ENCODE data around the gene CAD. TPM values are rescaled to one million over a fixed set of nuclear protein-coding genes. Genes with fewer than 3 reads are reported as not detected.

Gene CAD
- total RNA-seq, 1 experiment from 2014 or later: 130 TPM

GRCh38 chr2:27278010-27278409, 60.8 kb downstream of the CAD start:
- no peak overlapping the region for H3K4me3 Mint-ChIP-seq
- Histone ChIP-seq H3K23me2 (ENCODE audit: insufficient read length, low read depth, low read length, poor library complexity, severe bottlenecking) (peaks cover 6% of the 10 kb centered on the region), H3K9me3 (ENCODE audit: control insufficient read depth, low read depth, low read length) (no peaks in the 10 kb centered on the region), H2AFZ (ENCODE audit: low read length) (no peak overlapping the region), H3K23ac (ENCODE audit: insufficient read length, low read depth, low read length) (no peak overlapping the region), H3K9ac (ENCODE audit: extremely low read depth, insufficient read length, low read length) (no peak overlapping the region), H2AK5ac (ENCODE audit: insufficient read length, low read length) (no peak overlapping the region), H2BK12ac (ENCODE audit: insufficient read length, low read depth, low read length) (no peak overlapping the region), H3K4me1 (ENCODE audit: insufficient read depth, low read length) (peaks cover 10% of the 10 kb centered on the region; the same call in 1 of the 2 replicates), H4K91ac (ENCODE audit: insufficient read length, low read depth, low read length) (no peak overlapping the region), H2BK20ac (ENCODE audit: low read depth, low read length, poor library complexity, severe bottlenecking) (no peak overlapping the region), H3K56ac (ENCODE audit: insufficient read length, low read depth, low read length) (no peak overlapping the region), H3T11ph (ENCODE audit: low read length) (no peak overlapping the region), H3K79me1 (ENCODE audit: insufficient read depth, low read depth, low read length, poor library complexity, severe bottlenecking) (no peaks in the 10 kb centered on the region), H3K27me3 (ENCODE audit: insufficient read depth, low read length) (no peaks in the 10 kb centered on the region), H3K4me2 (ENCODE audit: insufficient read depth, insufficient read length, low read length) (no peak overlapping the region), H4K5ac (ENCODE audit: insufficient read length, low read depth, low read length) (no peak overlapping the region), H3K27ac (ENCODE audit: insufficient read length, low read depth, low read length) (no peak overlapping the region), H3K79me2 (ENCODE audit: insufficient read depth, low read length) (no peaks in the 10 kb centered on the region), H4K8ac (replicated peaks; ENCODE audit: insufficient read length, low read depth, low read length) (no peak overlapping the region), H4K20me1 (ENCODE audit: control insufficient read depth, insufficient read depth, insufficient read length) (no peaks in the 10 kb centered on the region), H2BK120ac (ENCODE audit: low read depth, low read length, poor library complexity, severe bottlenecking) (no peak overlapping the region), H3K4ac (ENCODE audit: low read depth, low read length) (no peak overlapping the region), H2BK15ac (ENCODE audit: low read depth, low read length) (no peak overlapping the region), H2BK5ac (ENCODE audit: insufficient read length, low read length) (no peak overlapping the region), H3K18ac (ENCODE audit: insufficient read length, low read depth, low read length) (no peak overlapping the region), H3K14ac (ENCODE audit: insufficient read depth, low read length) (no peak overlapping the region)
- DNase-seq: no peak
- no peaks in the 10 kb centered on the region for H3K9me3 Mint-ChIP-seq
- peaks cover 35 to 48% of the 10 kb centered on the region in 2 experiments for H3K4me1 Mint-ChIP-seq
- H3K27ac Mint-ChIP-seq: no peak overlapping the region
- H3K27me3 Mint-ChIP-seq (ENCODE audit: low read depth): peaks cover 54% of the 10 kb centered on the region
- no peak for TF ChIP-seq CTCF (conservative IDR thresholded peaks at IDR 0.05)
- H3K36me3 Mint-ChIP-seq (ENCODE audit: insufficient read depth in 1 of 3, low read depth in 3 of 3): no peaks in the 10 kb centered on the region
- no CpG with 5 or more reads among the region's 1 CpG for WGBS (ENCODE audit: extremely low coverage, insufficient read length, low lambda C conversion rate)

Data from H9 (cell line).